GM12878 (cell line): ENCODE data around the gene UBAP2. TPM values are rescaled to one million over a fixed set of nuclear protein-coding genes. Genes with fewer than 3 reads are reported as not detected.

Experiments
- ATAC-seq: fragments of 200-7000 bp; cut with Tn5 transposase; 3 replicates; pipeline ENCODE4 v1.9.1; 2020; ENCODE audit warnings: mild to moderate bottlenecking, moderate library complexity
- BruUV-seq: library from RNA; stranded (reverse); fragments of 400-500 nt; replicated peaks from 2 replicates; lab custom pipeline; 2021; lab: Mats Ljungman, UMichigan
- CTCF ChIA-PET: fragments of 300-600 bp; sonication (Branson Sonifier 250); formaldehyde crosslinking; extraction: SDS; loops from one replicate; lab custom pipeline; 2021; ENCODE audit warnings: inconsistent platforms; lab: Yijun Ruan, JAX
- POLR2A ChIA-PET: fragments of 350-600 bp; formaldehyde crosslinking; extraction: SDS; loops from one replicate; lab custom pipeline; 2021; ENCODE audit warnings: inconsistent platforms; lab: Charles Lee
- RAD21 ChIA-PET: fragments of 300-600 bp; sonication (Branson Sonifier 250); formaldehyde crosslinking; loops from one replicate; lab custom pipeline; 2023; ENCODE audit warnings: antibody characterized with exemption; ENCODE audit not compliant: unreplicated experiment; lab: Charles Lee
- SMC1A ChIA-PET: fragments of 300-600 bp; sonication (Branson Sonifier 250); formaldehyde crosslinking; loops from one replicate; lab custom pipeline; 2023; ENCODE audit not compliant: unreplicated experiment, uncharacterized antibody; lab: Charles Lee
- DNase-seq: peaks from one replicate; pipeline ENCODE4 v3.0.0-alpha.2; 2011; ENCODE audit warnings: low read depth, low spot score
- FAIRE-seq: peaks from 3 replicates; lab custom pipeline; 2011; peaks lifted over from hg19 to GRCh38; lab: Jason Lieb, UNC
- H2AFZ ChIP-seq: 2 replicates; pipeline ENCODE4 v1.6.0; 2011; ENCODE audit warnings: low read depth, low read length, control low read depth; ENCODE audit not compliant: control insufficient read depth
- H3K27ac ChIP-seq: 2 replicates; pipeline ENCODE4 v1.5.1; 2011; ENCODE audit warnings: control low read depth; ENCODE audit not compliant: control insufficient read depth, insufficient read depth
- H3K27me3 ChIP-seq, 2 experiments: replicated peaks in 1 of 2; 2 replicates each; pipeline versions ENCODE4 v1.6.0 to v1.6.1; 2011; ENCODE audit warnings: low read length in 1 of 2; ENCODE audit not compliant: control insufficient read depth in 2 of 2, insufficient read depth in 2 of 2
- H3K36me3 ChIP-seq, 2 experiments: 2 replicates each; pipeline ENCODE4 v1.5.1; 2011; ENCODE audit warnings: low read length in 1 of 2; ENCODE audit not compliant: control insufficient read depth in 2 of 2, insufficient read depth in 2 of 2
- H3K4me1 ChIP-seq: 2 replicates; pipeline ENCODE4 v1.6.1; 2011; ENCODE audit warnings: mild to moderate bottlenecking, low read length, moderate library complexity, mixed read lengths; ENCODE audit not compliant: control insufficient read depth, insufficient read depth
- H3K4me2 ChIP-seq: 2 replicates; pipeline ENCODE4 v1.6.0; 2011; ENCODE audit warnings: control low read depth; ENCODE audit not compliant: control insufficient read depth, insufficient read depth
- H3K4me3 ChIP-seq: fragments of 200-600 bp; sonication (generic); 2 replicates; pipeline ENCODE4 v1.5.1; 2016
- H3K79me2 ChIP-seq: 2 replicates; pipeline ENCODE4 v1.6.0; 2011; ENCODE audit warnings: low read length; ENCODE audit not compliant: control insufficient read depth, insufficient read depth
- H3K9ac ChIP-seq: 2 replicates; pipeline ENCODE4 v1.8.0; 2011; ENCODE audit warnings: low read length, control low read depth, mixed read lengths; ENCODE audit not compliant: control insufficient read depth, insufficient read depth
- H3K9me3 ChIP-seq: replicated peaks from 3 replicates; pipeline ENCODE4 v1.5.1; 2011; ENCODE audit warnings: mild to moderate bottlenecking, low read length; ENCODE audit not compliant: control insufficient read depth, insufficient read depth
- H4K20me1 ChIP-seq: 2 replicates; pipeline ENCODE4 v1.6.0; 2011; ENCODE audit not compliant: control insufficient read depth, insufficient read depth
- BHLHE40 ChIP-seq, 2 experiments: fragments of 450-650 bp in 1 of 2; IDR thresholded peaks; 2 replicates each; pipeline ENCODE4 v1.6.1; 2011 to 2017; ENCODE audit warnings: low read depth in 2 of 2, borderline replicate concordance in 1 of 2, improper control_type of control experiment in 1 of 2, low read length in 1 of 2, mild to moderate bottlenecking in 1 of 2
- CHD1 ChIP-seq: IDR thresholded peaks from 2 replicates; pipeline ENCODE4 v1.6.1; 2012; ENCODE audit warnings: low read depth, low read length, improper control_type of control experiment
- EED ChIP-seq: sonication (generic); IDR thresholded peaks from 2 replicates; pipeline ENCODE4 v1.6.1; 2016; ENCODE audit warnings: antibody characterized with exemption, low read depth
- ETV6 ChIP-seq, 2 experiments: fragments of 450-650 bp in 1 of 2; IDR thresholded peaks in 1 of 2; conservative IDR thresholded peaks in 1 of 2; 2 replicates each; pipeline ENCODE4 v1.6.1; 2014; ENCODE audit warnings: antibody characterized with exemption in 1 of 2, borderline replicate concordance in 1 of 2, low read depth in 1 of 2, mild to moderate bottlenecking in 1 of 2, moderate library complexity in 1 of 2
- HDAC6 ChIP-seq: fragments of 200-600 bp; sonication (generic); IDR thresholded peaks from one replicate; pipeline ENCODE4 v1.8.0; 2017; ENCODE audit warnings: antibody characterized with exemption; ENCODE audit not compliant: unreplicated experiment
- KDM1A ChIP-seq: fragments of 200-600 bp; sonication (generic); IDR thresholded peaks from 2 replicates; pipeline ENCODE4 v1.6.1; 2016; ENCODE audit warnings: borderline replicate concordance
- KLF5 ChIP-seq: fragments of 450-650 bp; IDR thresholded peaks from 2 replicates; pipeline ENCODE4 v1.6.1; 2014; ENCODE audit warnings: mild to moderate bottlenecking; ENCODE audit not compliant: partially characterized antibody
- NFYA ChIP-seq: IDR thresholded peaks from 2 replicates; pipeline ENCODE4 v1.6.1; 2011; ENCODE audit warnings: low read depth, mild to moderate bottlenecking, low read length, improper control_type of control experiment, borderline replicate concordance
- RAD51 ChIP-seq: fragments of 450-650 bp; IDR thresholded peaks from 2 replicates; pipeline ENCODE4 v1.6.1; 2016; ENCODE audit warnings: moderate library complexity, mild to moderate bottlenecking, inconsistent platforms
- SIX5 ChIP-seq: IDR thresholded peaks from 2 replicates; pipeline ENCODE4 v1.6.1; 2011; ENCODE audit warnings: mild to moderate bottlenecking, low read depth, low read length, moderate library complexity; ENCODE audit not compliant: severe bottlenecking
- SUPT20H ChIP-seq: IDR thresholded peaks from 2 replicates; pipeline ENCODE4 v1.6.1; 2011; ENCODE audit warnings: low read depth, mild to moderate bottlenecking, low read length, moderate library complexity, borderline replicate concordance; ENCODE audit not compliant: control insufficient read depth
- ZNF24 ChIP-seq: fragments of 450-650 bp; IDR thresholded peaks from 2 replicates; pipeline ENCODE4 v1.6.1; 2017; ENCODE audit warnings: antibody characterized with exemption, mild to moderate bottlenecking
- WGBS: methylation state at CpG from one replicate; pipeline ENCODE4 v1.1.6; 2016; ENCODE audit warnings: low lambda C conversion rate; ENCODE audit not compliant: insufficient replicate concordance, insufficient coverage; ENCODE audit errors: missing lambda C conversion rate; 5-methylcytosine and 5-hydroxymethylcytosine counted together
- in situ Hi-C: fragments of 300-500 bp; cut with MboI; formaldehyde crosslinking; loops from 9 replicates; pipeline ENCODE4 v1.14.3; 2018; ENCODE audit warnings: mixed read lengths
- intact Hi-C: fragments of 100-400 bp; cut with micrococcal nuclease; formaldehyde crosslinking; loops from one replicate; pipeline ENCODE4 v1.14.2; 2022; ENCODE audit not compliant: unreplicated experiment
- polyA plus RNA-seq, 11 experiments: library from polyadenylated mRNA; depleted of rRNA in 4 of 11; unstranded in 6 of 11; stranded (reverse) in 5 of 11; fragments of >200 nt; fragmentation: Nextera tagmentation in 4 of 11; fragmentation: Illumina TruSeq in 1 of 11; extraction: Ambion mirVana in 4 of 11; extraction: Trizol in 1 of 11; gene quantifications; 1 replicate in 1 of 11; 2 replicates in 10 of 11; pipeline versions ENCODE4 v1.2.1 to v1.2.3, GENCODE V29; 2011 to 2016; ENCODE audit warnings: inconsistent platforms in 2 of 11, missing spikeins in 2 of 11, low read depth in 1 of 11
- total RNA-seq, 4 experiments: library from RNA; depleted of rRNA in 3 of 4; stranded (reverse); fragments of >200 nt in 3 of 4; fragmentation: Illumina TruSeq in 1 of 4; extraction: Trizol in 1 of 4; gene quantifications; 2 replicates each; pipeline versions ENCODE4 v1.2.1 to v1.2.3, GENCODE V29; 2013 to 2021
- TF ChIP-seq, protein P1 (sequence below), 3 experiments: IDR thresholded peaks in 2 of 3; conservative IDR thresholded peaks in 1 of 3; 2 replicates each; pipeline ENCODE4 v1.5.1; 2011; ENCODE audit warnings: low read depth in 3 of 3, low read length in 3 of 3, mild to moderate bottlenecking in 3 of 3, control low read depth in 2 of 3, moderate library complexity in 2 of 3, inconsistent platforms in 1 of 3, mixed read lengths in 1 of 3; ENCODE audit not compliant: control insufficient read depth in 2 of 3, insufficient read depth in 1 of 3; ENCODE audit errors: extremely low read depth in 1 of 3
- TF ChIP-seq, protein P2 (sequence below): IDR thresholded peaks from 2 replicates; pipeline ENCODE4 v1.6.1; 2012; ENCODE audit warnings: low read depth, low read length, improper control_type of control experiment

Gene UBAP2
- total and polyA plus RNA-seq, 10 of the 15 experiments (the other 5 are each of a cell fraction or from before 2014, with no cell fraction given): 8.5 to 48.2 (median 28.1) TPM

DNA sequence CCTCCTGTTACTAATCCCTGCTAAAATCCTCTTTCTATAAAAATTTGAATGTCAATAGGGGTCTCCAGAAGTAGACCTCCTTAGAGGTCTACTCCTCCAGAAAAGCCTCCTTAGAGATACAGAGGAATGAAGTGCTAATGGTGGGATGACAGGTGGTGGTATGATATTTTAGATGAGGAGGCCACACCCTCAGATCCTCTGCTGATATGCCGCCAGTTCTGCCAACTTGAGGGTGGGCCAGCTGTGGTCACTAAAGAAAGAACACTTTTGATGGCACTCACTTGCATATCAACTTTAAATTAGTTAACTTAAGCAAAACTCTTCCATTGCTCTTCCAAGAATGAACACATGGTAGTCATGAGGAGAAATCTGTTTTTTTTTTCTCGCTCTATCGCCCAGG is 16.9 kb upstream of the UBAP2 start:
- no peaks in the 10 kb centered on the region for H3K36me3 ChIP-seq
- intact Hi-C loops: no loop called here
- no peak overlapping the region for H3K9ac ChIP-seq
- no peak for DNase-seq
- no peak overlapping the region for H3K4me2 ChIP-seq
- H3K27ac ChIP-seq: no peak overlapping the region
- H3K9me3 ChIP-seq: no peaks in the 10 kb centered on the region
- ChIA-PET RAD21 (no interaction called here), CTCF (interaction anchor here (2.1 kb wide), 1 partner anchor 8 kb away, joined by 9 read pairs; no protein-coding TSS in a partner anchor), POLR2A (interaction anchor here (0.5 kb wide), 1 partner anchor 26 kb away, joined by 4 read pairs; no protein-coding TSS in a partner anchor), SMC1A (interaction anchor here (1.2 kb wide), 1 partner anchor 13 kb away, joined by 3 read pairs; no protein-coding TSS in a partner anchor)
- WGBS: 93% methylated on average over 3 of the region's 3 CpGs
- H3K4me3 ChIP-seq: no peak overlapping the region
- H2AFZ ChIP-seq: no peak overlapping the region
- ATAC-seq: no peak
- no peaks in the 10 kb centered on the region for H4K20me1 ChIP-seq
- no peaks in the 10 kb centered on the region for H3K79me2 ChIP-seq
- H3K4me1 ChIP-seq: no peaks in the 10 kb centered on the region
- H3K27me3 ChIP-seq: no peaks in the 10 kb centered on the region; a peak in 1 of 4 replicates
- no peak for FAIRE-seq
- BruUV-seq: no TSS peak
- in situ Hi-C loops: no loop called here
- TF ChIP-seq KDM1A (no peak), RAD51 (no peak), CHD1 (no peak), HDAC6 (no peak), BHLHE40 (IDR thresholded peaks at IDR 0.05; ENCODE audit: borderline replicate concordance in 1 of 2, low read depth in 2 of 2, low read length in 1 of 2) (no peak), ZNF24 (no peak), KLF5 (no peak), NFYA (no peak), EED (no peak), SIX5 (no peak), SUPT20H (no peak), ETV6 (conservative IDR thresholded peaks at IDR 0.05 in 1 of 2, IDR thresholded peaks at IDR 0.05 in 1 of 2; ENCODE audit: borderline replicate concordance in 1 of 2, low read depth in 1 of 2) (no peak)
- TF ChIP-seq, protein P1, sequence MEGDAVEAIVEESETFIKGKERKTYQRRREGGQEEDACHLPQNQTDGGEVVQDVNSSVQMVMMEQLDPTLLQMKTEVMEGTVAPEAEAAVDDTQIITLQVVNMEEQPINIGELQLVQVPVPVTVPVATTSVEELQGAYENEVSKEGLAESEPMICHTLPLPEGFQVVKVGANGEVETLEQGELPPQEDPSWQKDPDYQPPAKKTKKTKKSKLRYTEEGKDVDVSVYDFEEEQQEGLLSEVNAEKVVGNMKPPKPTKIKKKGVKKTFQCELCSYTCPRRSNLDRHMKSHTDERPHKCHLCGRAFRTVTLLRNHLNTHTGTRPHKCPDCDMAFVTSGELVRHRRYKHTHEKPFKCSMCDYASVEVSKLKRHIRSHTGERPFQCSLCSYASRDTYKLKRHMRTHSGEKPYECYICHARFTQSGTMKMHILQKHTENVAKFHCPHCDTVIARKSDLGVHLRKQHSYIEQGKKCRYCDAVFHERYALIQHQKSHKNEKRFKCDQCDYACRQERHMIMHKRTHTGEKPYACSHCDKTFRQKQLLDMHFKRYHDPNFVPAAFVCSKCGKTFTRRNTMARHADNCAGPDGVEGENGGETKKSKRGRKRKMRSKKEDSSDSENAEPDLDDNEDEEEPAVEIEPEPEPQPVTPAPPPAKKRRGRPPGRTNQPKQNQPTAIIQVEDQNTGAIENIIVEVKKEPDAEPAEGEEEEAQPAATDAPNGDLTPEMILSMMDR (IDR thresholded peaks at IDR 0.05 in 2 of 3, conservative IDR thresholded peaks at IDR 0.05 in 1 of 3; ENCODE audit: control insufficient read depth in 2 of 3, extremely low read depth in 1 of 3, insufficient read depth in 1 of 3, low read depth in 3 of 3, low read length in 3 of 3): no peak
- TF ChIP-seq, protein P2, sequence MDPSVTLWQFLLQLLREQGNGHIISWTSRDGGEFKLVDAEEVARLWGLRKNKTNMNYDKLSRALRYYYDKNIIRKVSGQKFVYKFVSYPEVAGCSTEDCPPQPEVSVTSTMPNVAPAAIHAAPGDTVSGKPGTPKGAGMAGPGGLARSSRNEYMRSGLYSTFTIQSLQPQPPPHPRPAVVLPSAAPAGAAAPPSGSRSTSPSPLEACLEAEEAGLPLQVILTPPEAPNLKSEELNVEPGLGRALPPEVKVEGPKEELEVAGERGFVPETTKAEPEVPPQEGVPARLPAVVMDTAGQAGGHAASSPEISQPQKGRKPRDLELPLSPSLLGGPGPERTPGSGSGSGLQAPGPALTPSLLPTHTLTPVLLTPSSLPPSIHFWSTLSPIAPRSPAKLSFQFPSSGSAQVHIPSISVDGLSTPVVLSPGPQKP: no peak
